NB4 (cell line): ENCODE results near the gene APOC4.
A peak's percentile ranks its signal among the peaks of the same experiment; 100 is the strongest.

Experiments
- DNase-seq: peaks from one replicate; pipeline ENCODE4 v3.0.0; 2010; ENCODE audit warnings: low read depth
- H3K4me3 ChIP-seq: one replicate; pipeline ENCODE4 v1.5.1; 2011; ENCODE audit warnings: mild to moderate bottlenecking, low read depth, low read length, moderate library complexity
- CTCF ChIP-seq: IDR thresholded peaks from one replicate; pipeline ENCODE4 v1.5.1; 2012; ENCODE audit warnings: low read depth, low read length
- MYC ChIP-seq: IDR thresholded peaks from 2 replicates; pipeline ENCODE4 v1.6.1; 2011; ENCODE audit warnings: low read depth, low read length
- POLR2A ChIP-seq: IDR thresholded peaks from 2 replicates; pipeline ENCODE4 v1.6.1; 2011; ENCODE audit warnings: mild to moderate bottlenecking; ENCODE audit not compliant: insufficient read length; ENCODE audit errors: extremely low read depth
- TF ChIP-seq, protein P1 (sequence below): IDR thresholded peaks from 2 replicates; pipeline ENCODE4 v1.6.1; 2011; ENCODE audit warnings: low read depth, low read length

APOC4 gene

GRCh38 chr19:44951179-44952159 is 9.4 kb downstream of the APOC4 start:
- DNase-seq = peak; percentile 76
- no peak overlapping the region for H3K4me3 ChIP-seq
- TF ChIP-seq CTCF = peak; percentile 63
- TF ChIP-seq MYC = no peak
- TF ChIP-seq, protein P1, sequence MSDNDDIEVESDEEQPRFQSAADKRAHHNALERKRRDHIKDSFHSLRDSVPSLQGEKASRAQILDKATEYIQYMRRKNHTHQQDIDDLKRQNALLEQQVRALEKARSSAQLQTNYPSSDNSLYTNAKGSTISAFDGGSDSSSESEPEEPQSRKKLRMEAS = no peak
- no peak for TF ChIP-seq POLR2A

- no peak for DNase-seq
- TF ChIP-seq, protein P1 = no peak
- no peak for TF ChIP-seq CTCF
- no peak for TF ChIP-seq POLR2A
- no peak for TF ChIP-seq MYC
Observed at GRCh38 chr19:44954278-44954648, 12.2 kb downstream of the APOC4 start.

DNA sequence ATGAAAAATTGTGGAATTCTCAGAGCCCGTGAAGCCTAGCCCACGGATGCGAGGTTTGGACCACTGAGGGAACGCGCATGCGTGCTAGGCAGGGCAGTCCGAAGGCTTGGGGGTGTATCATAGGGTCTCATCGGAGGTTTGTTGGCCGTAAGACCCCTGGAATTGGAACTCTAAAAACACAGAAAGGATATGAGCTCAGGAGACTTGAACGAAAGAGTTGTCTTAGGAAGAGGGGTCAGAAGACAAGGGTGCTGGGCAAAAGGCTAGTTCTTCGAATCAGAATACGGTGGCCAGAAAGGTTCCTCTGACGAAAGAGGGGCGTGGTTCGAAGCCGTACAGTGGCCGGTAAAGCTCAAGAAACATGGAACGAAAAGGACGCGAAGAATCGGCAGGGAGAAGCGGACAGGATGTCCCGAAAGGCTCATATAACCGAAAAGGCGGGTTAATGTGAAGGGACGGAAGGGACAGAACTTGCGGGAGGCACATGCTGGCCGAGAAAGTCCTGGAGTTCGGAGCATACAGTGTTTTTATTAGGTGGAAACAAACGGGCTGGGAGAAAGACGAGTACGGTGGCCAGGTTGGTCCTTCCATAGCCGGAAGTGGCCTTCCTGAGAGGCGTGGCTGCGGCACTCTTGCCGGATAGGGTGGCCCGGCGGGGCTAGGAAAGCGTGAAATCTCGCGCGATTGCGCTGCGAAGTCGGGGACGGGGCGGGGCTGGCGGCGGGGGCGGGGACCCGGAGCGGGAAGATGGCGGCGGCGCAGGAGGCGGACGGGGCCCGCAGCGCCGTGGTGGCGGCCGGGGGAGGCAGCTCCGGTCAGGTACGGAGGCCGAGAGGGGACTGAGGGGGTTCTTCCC is 12.8 kb downstream of the APOC4 start, which contains the start of gene CLPTM1:
TSS of gene CLPTM1 (plus strand) at position 732 of the 856 bp plus-strand sequence. CDS start at position 748, 16 bp downstream.
- TF ChIP-seq POLR2A (peak; percentile 60), CTCF (no peak)
- DNase-seq = peak; percentile 93
- H3K4me3 ChIP-seq = peak within 1 kb of the TSS; percentile 95

More at GRCh38 chr19:44954278-44954648, 12.2 kb downstream of the APOC4 start:
- peak overlapping the region; percentile 95 for H3K4me3 ChIP-seq

GRCh38 chr19:44955505-44956439 is 13.7 kb downstream of the APOC4 start:
- no peak for TF ChIP-seq MYC
- no peak for TF ChIP-seq POLR2A
- TF ChIP-seq CTCF = no peak
- TF ChIP-seq, protein P1 = no peak

GRCh38 chr19:44957526-44957925 is 15.5 kb downstream of the APOC4 start:
- H3K4me3 ChIP-seq = no peak overlapping the region
- no peak for DNase-seq
- TF ChIP-seq MYC (no peak), CTCF (no peak), POLR2A (no peak)
- TF ChIP-seq, protein P1 = no peak

More at GRCh38 chr19:44955505-44956439, 13.7 kb downstream of the APOC4 start:
- DNase-seq = no peak
- peak overlapping the region; percentile 87 for H3K4me3 ChIP-seq
